Activated T-cell treated with anti-CD3 and anti-CD28 coated beads for 48 hours (primary cell): Measurements from ENCODE around the gene FOXL1.

Experiments
- DNase-seq: peaks from one replicate; pipeline ENCODE4 v3.0.0-alpha.2; 2020; ENCODE audit warnings: low read depth

FOXL1 gene

DNA sequence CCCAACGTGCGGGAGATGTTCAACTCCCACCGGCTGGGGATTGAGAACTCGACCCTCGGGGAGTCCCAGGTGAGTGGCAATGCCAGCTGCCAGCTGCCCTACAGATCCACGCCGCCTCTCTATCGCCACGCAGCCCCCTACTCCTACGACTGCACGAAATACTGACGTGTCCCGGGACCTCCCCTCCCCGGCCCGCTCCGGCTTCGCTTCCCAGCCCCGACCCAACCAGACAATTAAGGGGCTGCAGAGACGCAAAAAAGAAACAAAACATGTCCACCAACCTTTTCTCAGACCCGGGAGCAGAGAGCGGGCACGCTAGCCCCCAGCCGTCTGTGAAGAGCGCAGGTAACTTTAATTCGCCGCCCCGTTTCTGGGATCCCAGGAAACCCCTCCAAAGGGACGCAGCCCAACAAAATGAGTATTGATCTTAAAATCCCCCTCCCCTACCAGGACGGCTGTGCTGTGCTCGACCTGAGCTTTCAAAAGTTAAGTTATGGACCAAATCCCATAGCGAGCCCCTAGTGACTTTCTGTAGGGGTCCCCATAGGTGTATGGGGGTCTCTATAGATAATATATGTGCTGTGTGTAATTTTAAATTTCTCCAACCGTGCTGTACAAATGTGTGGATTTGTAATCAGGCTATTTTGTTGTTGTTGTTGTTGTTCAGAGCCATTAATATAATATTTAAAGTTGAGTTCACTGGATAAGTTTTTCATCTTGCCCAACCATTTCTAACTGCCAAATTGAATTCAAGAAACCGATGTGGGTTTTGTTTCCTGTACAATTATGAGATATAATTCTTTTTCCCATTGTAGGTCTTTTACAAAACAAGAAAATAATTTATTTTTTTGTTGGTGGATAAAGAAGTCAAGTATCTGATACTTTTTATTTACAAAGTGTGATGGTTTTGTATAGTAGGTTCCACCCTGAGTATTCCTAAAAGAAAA lies 9.4 kb upstream of the FOXL1 start:
- no peak for DNase-seq

DNA sequence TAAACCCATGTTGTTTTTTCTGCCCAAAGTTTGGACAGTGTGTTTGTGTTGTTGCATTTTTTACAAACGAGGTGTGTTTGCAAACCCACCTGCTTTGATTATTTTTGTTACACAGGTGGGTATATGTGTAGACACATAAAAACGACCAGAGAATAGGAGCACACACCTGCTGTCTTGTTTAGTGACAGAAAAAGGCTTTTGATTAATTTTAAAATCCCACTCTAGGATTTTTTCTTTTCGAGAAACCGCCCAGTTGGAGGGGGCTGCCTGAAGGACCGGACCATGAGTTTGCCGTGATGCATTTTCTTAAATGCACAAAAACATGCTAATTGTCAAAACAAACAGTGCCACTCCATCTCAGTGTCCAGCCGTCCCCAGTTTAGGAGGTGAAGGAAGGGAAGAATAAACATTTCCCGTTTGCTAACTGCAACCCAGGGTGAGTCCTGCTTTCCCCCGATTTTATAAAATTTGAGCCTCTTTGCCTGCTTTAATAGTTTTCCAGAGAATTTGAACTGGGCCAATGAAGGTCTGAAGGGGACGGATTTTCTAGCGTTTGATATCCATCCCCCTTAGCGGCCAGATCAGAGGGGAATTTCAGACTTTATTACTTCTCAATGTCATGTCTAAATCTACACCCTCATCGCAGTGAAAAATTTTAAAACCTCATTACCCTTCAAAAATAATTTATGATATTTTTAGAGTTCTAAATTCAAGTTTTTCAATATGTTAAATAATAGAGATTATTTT lies 8.5 kb upstream of the FOXL1 start:
- no peak for DNase-seq

DNA sequence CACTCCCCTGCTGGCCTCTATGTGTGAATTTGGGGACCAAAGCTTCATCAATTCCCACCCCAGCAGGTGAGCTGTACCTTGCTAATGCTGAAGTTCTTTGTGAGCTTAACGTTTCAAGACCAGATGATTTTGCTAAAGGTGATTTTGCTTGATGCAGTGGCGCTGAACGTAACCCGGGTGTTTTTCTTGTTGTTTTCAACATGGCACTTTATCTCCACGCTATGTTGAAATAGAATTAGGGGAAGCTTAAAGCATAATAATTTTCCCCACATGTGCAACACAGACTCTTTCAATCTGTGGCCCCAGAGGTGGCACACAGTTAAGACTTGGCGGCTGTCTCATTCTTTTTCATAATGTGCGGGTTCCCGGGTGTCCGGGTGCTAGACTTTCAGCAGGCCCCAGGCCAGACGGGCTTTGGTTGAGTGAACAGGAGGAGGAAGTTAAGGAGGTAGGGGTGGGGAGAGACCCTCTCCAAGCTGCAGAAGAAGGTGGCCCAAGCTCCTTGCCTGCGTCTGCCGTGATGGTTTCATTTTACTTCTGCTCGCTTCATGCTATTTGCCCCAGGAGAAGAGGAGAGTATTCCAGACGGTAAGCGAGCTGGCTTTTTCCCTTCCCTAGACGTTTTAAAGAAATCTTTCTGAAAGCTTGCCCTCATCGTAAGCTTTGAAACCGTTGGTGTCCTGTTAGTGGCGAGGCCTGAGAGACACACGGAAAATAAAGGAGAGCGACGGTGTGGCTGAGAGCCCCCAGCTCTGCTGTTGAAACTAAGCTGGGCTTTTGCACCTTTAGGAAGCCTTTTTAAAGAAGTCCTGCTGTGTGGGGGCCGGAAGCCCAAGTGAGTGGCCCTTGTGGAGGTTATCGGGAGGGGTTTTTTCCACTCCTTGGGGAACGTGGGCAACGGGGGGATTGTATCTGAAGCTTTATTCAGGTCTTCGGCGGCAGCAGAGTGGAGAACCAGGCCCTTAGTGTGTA lies 7.5 kb upstream of the FOXL1 start:
- DNase-seq, result no peak

DNA sequence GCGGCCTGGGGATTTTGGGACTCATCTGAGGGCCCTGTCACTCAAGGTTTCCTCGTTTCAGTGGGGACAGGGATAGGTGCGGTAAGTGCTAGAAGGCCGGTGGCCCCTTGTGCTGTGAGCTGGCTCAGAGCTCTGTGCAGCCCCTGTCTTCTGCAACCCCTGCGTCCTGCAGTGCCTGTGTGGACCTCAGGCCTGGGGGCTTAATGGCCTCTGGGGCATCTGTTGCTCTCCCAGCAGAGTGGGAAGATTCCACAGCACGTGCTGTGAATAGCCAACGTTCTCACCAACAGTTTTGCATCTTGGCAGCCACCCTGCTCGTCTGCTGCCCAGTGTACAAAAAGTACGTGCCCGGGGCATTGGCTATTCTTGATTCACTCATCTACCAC lies 6.8 kb upstream of the FOXL1 start:
- no peak for DNase-seq

DNA sequence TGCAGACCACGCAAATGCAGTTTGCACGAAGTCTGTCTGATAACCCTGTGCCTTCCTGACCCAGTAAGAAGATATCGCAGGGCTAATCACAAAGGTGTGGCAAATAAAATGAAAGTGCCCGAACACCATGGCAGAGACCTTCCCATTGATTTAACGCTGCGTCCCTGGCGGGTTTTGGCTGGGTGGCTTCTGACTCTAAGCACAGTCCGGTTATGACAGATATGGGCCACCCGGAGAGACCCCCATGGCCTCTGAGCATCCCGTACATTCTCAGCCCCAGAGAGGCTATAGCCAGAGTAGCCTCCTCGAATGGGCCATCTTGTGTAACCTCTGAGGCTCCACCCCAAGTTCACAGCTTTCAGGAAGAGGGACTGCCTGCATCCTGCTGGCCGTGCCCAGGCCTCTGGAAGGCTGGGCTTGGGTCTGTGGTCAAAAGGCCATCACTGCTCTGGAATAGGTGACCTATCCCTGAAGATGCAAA lies 6.3 kb upstream of the FOXL1 start:
- DNase-seq, result no peak

DNA sequence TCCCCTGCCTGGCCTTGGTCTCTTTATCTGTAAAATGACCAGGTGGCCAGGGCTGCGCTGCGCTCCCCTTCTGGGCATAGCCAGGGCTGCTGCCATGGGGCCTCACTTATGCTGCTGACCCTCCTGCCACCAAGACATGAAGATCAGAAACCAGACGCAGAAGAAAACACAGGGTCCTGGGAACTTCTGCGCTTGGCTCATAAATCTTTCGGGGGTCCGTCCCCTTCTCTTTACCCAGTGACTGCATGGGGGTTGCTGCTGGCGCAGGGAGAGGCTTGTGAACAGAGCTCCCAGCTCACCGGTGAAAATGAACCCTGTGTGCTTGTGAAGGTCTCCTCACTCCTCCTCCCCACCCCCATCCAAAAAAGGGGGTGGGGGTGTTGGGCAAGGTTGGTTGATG lies 5.7 kb upstream of the FOXL1 start:
- no peak for DNase-seq

DNA sequence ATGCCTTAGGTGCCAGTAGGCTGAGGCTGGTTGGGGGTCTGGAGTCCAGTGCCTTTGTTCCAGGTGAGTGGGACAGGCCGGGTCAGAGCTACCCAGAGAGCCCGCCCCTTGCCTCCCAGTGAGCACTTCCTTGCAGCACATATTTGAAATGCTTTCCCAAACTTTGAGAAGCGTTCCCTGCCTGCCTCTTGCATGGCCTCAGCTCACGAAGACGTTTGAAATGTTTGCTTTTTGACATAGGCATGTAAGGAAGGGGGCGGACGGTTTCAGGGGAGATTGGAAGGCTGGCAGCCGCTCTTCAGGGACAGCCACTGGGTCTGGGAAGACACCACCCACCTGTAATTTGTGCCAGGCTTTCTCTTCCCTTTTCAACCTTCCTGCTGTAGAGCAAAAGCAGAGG lies 5.1 kb upstream of the FOXL1 start:
- DNase-seq, result no peak

DNA sequence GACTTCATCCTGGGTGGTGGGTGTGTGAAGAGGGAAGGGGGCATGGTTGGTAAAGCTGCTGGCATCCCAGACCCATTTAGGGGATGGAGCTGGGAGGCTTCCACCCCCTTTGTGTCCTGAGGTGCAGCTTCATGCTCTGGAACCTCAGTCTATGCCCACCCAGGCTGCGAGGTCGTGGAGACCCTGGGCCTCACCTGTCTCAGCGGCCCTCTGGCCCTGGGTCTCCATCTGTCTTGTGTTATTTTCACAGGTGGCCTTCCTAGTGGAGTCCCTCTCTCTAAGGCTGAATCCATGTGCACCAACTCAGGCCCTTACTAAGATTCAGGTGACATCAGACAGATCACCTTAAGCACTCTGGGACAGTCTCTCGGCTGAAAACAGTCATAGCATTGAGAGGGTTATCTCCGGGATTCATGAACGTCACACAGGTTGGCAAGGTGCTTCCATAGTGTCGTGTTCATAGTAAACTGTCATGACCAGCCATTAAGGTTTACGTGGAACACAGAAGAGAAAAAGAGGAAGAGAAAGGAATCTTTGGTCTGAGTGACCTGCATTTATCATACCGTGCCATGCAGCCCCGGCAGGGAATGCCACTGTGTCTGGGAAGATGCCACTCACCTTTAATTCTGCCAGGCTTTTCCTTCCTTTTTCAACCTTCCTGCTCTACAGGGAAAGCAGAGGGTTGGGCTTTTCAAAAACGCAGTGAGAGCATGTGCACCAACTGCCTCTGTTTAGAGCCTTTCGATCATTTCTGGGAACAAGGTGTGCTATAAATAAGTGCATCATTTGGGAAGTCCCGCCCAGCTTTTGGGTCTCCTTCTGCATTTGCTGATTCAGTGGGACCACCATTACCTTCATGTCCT lies 4.5 kb upstream of the FOXL1 start:
- no peak for DNase-seq

DNA sequence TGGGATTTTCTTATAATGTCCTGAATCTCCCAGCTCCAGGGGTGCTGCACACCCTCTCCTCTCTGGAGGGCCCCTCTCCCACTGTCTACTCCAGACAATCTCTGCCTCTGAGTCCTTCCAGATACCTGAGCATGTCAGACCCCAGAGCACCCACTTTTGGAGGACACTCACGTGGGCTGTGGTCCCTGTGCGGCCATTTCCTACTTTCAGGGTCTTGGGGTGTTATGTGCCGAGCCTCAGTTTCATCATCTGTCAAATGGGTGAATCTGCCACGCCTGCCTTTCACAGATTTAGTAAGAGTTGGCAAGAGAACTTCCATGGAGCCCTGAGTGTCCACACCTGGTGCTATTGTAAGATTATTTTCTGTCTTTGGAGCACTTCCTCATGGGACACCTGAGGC lies 3.7 kb upstream of the FOXL1 start:
- DNase-seq, result no peak

DNA sequence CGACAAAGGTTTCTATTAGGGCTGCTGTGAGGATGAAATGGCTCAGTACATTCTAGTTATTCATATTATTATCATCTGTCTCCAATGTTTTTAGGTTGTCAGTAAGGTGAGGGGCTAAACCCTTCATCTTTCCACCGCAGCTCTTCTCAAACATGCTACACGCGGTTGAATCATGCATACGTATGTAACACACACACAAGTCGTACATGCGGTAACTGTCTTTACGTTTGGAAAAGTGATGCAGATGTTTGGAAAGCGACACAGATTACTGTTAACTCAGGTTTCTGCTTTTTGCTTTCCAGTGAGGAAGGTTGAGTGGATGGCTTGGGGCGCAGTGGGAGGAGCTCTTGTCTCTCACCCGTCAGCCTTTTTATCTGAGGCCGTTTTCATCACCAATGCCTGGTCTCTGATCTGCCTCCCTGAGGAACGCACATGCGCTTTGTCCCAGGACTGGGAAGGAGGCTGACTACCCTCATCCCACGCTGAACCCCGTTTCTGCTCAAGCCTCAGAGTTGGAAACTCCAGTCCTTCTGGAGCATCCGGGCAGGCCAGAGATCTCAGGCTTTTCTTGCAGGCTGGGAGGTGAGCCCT lies 3.2 kb upstream of the FOXL1 start:
- DNase-seq, result no peak

DNA sequence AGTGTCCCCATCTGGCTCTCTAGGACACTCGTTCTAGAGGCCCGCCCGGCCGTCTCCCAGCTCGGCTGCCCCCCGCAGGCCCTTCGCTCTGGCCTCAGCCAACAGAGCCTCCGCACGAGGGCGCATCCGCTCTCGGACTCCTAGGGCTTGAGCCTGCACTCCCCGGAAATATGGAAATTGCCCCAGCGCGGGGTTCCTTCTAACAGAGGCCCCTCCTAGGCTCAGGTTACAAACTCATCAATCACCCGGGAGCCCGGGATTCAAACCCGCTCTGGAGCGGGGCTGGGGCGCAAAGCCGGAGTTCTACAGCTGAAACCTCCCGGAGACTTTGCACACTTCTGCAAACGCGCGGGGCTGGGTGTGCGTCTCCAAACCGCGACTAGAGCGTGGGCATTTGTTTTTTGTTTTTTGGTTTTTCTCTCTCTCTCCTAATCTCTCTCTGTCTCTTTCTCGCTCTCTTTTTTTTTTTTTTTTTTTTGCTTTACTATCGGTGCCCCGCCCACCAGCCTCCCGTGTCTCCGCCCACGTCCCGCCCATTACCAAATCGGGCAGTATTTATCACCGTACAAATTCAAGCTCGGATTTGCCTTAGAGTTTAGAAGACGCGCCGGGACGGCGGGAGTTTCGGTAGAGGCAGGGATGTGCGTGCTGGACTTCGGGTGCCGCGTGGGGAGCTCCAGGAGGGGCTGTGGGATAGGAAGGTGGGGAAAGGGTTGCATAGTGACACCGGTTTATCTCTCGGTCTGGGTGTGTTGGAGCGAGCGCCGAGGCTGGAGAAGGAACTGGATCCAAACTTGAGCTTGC lies 2.4 kb upstream of the FOXL1 start:
- peak; percentile 50 for DNase-seq

DNA sequence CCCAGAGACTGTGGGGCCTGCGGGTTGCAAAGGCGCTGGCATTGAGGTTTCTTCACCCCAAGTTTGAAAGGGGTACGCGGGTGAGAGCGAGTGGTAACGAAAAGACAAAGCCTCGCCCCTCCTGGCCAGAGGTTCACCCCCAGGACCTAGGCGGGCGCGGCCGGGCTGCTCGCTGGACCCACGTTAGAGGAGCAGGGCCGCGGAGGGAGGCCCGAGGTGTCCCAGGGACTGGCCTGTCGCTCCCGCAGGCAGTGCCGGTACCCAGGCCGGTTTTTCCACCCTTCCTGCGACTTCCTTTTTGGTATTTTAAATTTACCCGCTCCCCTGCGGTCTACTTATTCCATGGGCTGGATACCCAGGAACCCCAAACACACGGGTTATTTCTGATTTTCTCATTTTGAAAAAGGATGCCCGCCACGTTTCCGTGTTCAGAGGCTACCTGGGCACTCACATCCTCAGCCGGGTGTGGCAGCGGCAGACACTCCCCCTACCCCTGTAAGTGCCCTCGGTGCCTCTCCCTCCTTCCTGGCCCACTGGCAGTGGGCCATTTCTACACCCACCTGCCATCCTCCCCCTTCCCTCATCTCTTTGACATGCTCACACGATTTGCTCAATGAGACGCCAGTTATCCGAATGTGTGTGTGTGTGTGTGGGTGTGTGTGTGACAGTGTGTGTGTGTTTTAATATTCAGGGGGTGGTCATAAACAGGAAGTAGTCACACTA lies 1.6 kb upstream of the FOXL1 start:
- no peak for DNase-seq

DNA sequence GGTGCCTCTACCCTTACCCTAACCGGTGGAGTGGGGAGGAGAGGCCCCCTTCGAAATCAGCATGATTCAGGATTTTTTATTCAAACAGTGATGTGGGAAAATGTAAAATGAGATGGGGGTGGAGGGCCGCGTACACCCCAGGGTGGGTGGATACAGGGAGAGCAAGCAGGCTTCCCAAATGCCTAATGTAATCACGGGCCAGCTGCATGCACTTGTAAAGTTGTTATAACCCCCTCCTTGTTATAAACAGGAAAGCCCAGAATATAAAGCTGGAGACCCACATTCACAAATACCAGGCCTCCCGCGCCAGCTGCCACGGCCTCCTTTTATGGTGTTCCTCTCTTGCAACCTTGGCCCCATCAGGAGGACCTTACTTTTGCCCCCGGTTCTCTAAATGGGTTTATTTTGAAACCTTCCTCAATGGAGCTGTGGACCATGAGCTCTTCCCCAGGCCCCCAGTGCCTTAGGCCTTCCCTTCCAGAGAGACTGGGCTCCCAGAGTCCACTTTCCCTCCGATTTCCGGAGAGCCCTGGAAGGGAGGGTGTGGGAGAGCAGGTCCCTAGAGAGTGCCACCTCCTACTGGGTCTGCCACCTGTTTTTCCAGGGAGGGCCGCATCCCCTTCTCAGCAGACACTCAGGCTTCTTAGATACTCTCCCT lies 906 bp upstream of the FOXL1 start:
- DNase-seq, result no peak

DNA sequence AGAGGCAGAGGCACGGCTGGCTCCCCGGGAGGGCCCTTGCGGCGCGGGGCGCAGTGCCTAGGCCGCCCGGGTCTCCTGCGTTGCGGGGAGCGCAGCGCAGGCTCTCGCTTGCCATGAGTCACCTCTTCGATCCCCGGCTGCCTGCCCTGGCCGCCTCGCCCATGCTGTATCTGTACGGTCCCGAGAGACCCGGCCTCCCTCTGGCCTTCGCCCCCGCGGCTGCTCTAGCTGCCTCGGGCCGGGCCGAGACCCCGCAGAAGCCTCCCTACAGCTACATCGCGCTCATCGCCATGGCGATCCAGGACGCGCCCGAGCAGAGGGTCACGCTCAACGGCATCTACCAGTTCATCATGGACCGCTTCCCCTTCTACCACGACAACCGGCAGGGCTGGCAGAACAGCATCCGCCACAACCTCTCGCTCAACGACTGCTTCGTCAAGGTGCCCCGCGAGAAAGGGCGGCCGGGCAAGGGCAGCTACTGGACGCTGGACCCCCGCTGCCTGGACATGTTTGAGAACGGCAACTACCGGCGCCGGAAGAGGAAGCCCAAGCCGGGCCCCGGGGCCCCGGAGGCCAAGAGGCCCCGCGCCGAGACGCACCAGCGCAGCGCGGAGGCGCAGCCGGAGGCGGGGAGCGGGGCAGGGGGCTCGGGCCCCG lies 390 bp downstream of the FOXL1 start:
- DNase-seq, result no peak

DNA sequence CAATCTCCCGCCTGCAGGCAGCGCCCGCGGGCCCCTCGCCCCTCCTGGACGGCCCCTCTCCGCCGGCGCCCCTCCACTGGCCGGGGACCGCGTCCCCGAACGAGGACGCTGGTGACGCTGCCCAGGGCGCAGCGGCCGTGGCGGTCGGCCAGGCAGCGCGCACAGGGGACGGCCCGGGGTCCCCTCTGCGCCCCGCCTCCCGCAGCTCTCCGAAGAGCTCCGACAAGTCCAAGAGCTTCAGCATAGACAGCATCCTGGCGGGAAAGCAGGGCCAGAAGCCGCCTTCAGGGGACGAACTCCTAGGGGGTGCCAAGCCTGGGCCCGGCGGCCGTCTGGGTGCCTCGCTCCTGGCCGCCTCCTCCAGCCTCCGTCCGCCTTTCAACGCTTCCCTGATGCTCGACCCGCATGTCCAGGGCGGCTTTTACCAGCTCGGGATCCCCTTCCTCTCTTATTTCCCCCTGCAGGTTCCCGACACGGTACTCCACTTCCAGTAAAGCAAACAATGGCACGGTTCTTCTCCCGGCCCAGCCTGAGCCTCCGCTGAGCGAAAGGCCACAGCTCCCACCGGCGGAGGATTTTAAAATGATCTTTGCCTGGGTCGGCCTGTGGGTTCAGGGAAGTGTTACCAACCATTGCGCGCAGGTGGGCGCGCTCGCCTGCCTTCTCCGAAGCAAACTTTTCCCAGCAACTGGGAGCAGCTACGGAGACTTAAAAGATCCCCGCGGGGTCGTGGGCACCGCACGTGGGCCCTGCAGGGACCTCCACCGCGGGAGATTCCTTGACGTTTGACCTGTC lies 1.1 kb downstream of the FOXL1 start:
- no peak for DNase-seq

DNA sequence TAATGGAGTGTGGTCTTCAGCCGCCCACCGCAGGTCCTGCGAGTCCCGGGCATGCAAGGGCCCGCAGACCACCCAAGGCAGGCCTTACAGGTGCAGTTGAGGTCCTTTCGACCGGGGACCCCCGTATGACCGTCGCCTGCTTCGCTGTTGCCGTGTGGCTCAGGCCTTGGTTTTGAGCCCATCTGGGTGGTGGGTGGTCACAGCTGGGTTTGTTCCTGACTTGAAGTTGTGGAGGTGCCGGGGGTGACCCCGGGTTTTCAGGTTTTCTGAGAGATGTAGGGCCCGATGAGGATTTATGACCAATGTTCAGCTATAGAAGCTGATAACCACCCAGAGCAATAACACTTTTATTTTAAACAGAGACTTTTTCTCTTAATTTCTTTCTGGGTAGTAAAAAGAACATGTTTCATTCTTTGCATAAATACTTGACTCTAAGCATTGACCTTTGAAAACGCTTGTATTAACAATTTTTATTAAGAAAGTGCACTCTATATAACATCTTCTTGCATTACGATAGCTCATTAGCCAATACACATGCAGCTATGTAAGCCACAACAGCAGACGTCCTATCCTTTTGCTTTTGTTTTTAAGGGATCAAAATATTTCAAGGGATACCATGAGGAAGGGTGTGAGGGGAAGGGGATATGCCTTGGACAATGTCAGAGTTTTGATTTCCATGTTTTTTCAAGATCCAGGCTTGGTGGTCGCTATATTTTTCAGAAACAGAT lies 1.9 kb downstream of the FOXL1 start:
- DNase-seq, result no peak

DNA sequence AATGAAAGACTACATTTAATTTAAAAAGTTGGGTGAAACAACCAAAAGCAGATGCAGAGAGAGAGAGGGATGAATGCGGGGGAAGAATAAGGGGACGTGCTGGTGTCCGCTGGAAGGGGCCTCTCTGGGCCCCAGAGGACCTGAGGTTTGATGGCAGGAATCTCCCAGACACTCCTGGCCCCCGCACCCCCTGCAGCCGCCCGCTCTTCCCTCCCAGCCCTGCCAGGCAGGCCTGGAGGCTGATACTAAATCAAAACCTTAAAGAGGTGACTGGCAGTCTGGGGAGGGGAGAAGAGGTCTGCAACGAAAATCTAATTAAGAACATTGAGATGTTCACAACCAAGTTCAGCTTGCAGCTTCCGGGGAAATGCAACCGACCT lies 2.4 kb downstream of the FOXL1 start:
- no peak for DNase-seq
